PC-3 (cell line): ENCODE data around the gene TXNDC11.

ENCODE experiments used
- EZH2 ChIP-seq: fragments of 300-600 bp; sonication (generic); IDR thresholded peaks from one replicate; pipeline ENCODE4 v1.6.1; 2017; ENCODE audit warnings: antibody characterized with exemption, mild to moderate bottlenecking, low read length; ENCODE audit not compliant: unreplicated experiment
- TF ChIP-seq, protein P1 (sequence below): fragments of 300-600 bp; sonication (generic); conservative IDR thresholded peaks from 2 replicates; pipeline ENCODE4 v1.5.1; 2017; ENCODE audit warnings: antibody characterized with exemption, low read depth, mild to moderate bottlenecking, low read length

DNA sequence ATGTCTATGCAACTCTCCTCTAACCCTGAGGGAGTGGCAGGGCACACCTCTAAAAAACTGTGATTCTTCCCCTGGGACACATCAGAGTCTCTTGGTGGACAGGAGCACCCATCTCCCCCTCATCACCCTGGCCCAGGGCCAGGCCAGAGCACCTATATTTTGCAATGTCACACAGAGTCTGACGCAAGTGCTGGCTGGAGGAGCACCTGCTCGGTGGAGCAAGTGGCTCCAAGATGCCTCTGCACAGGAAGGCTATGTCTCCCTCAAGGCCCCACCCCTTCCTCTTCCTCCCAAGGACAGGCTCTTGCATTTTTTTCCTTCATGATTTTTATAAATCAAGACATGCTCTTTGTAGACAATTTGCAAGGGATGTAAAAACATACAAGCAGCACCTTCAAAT, 61.1 kb downstream of the TXNDC11 start:
- TF ChIP-seq, protein P1, sequence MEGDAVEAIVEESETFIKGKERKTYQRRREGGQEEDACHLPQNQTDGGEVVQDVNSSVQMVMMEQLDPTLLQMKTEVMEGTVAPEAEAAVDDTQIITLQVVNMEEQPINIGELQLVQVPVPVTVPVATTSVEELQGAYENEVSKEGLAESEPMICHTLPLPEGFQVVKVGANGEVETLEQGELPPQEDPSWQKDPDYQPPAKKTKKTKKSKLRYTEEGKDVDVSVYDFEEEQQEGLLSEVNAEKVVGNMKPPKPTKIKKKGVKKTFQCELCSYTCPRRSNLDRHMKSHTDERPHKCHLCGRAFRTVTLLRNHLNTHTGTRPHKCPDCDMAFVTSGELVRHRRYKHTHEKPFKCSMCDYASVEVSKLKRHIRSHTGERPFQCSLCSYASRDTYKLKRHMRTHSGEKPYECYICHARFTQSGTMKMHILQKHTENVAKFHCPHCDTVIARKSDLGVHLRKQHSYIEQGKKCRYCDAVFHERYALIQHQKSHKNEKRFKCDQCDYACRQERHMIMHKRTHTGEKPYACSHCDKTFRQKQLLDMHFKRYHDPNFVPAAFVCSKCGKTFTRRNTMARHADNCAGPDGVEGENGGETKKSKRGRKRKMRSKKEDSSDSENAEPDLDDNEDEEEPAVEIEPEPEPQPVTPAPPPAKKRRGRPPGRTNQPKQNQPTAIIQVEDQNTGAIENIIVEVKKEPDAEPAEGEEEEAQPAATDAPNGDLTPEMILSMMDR: no peak
- TF ChIP-seq EZH2: no peak
